Gastrocnemius medialis (tissue), 4 donors: ENCODE results near the gene SLC25A1.

Experiments used
- POLR2A ChIP-seq, 2 donors: fragments of 450-650 bp; IDR thresholded peaks; one replicate each; pipeline ENCODE4 v1.6.1; 2017; ENCODE audit warnings: antibody characterized with exemption in 2 of 2, mild to moderate bottlenecking in 2 of 2, moderate library complexity in 2 of 2
- TF ChIP-seq, protein P1 (sequence below), 5 experiments: fragments of 450-650 bp in 3 of 5; fragments of 200-600 bp in 2 of 5; sonication (generic) in 2 of 5; IDR thresholded peaks in 4 of 5; conservative IDR thresholded peaks in 1 of 5; 1 replicate in 4 of 5; 2 replicates in 1 of 5; pipeline ENCODE4 v1.5.1; 2016 to 2019; ENCODE audit warnings: antibody characterized with exemption in 5 of 5, mild to moderate bottlenecking in 3 of 5, moderate library complexity in 3 of 5

DNA sequence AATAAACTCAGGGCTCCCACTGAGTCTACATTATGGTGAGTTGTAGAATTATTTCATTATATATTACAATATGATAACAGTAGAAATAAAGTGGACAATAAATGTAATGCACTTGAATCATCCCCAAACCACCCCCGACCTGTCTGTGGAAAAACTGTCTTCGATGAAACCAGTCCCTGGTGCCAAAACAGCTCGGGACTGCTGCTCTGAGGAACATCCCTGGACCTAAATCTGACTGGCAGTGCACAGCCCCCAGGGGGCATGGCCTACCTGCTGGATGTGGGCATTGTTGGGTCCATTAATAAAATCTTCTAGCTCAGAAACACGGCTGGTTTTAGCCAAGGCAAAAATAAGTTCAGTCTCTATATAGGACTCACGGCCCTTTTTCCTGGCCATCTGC lies 29.3 kb upstream of the SLC25A1 start:
- TF ChIP-seq, protein P1, sequence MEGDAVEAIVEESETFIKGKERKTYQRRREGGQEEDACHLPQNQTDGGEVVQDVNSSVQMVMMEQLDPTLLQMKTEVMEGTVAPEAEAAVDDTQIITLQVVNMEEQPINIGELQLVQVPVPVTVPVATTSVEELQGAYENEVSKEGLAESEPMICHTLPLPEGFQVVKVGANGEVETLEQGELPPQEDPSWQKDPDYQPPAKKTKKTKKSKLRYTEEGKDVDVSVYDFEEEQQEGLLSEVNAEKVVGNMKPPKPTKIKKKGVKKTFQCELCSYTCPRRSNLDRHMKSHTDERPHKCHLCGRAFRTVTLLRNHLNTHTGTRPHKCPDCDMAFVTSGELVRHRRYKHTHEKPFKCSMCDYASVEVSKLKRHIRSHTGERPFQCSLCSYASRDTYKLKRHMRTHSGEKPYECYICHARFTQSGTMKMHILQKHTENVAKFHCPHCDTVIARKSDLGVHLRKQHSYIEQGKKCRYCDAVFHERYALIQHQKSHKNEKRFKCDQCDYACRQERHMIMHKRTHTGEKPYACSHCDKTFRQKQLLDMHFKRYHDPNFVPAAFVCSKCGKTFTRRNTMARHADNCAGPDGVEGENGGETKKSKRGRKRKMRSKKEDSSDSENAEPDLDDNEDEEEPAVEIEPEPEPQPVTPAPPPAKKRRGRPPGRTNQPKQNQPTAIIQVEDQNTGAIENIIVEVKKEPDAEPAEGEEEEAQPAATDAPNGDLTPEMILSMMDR (IDR thresholded peaks at IDR 0.05 in 4 of 5, conservative IDR thresholded peaks at IDR 0.05 in 1 of 5) = no peak
- no peak for TF ChIP-seq POLR2A (IDR thresholded peaks at IDR 0.05)
